SK-N-SH (cell line): Measurements from ENCODE around the gene MVB12A. TPM values are rescaled to one million over a fixed set of nuclear protein-coding genes. Genes with fewer than 3 reads are reported as not detected.
A peak's percentile ranks its signal among the peaks of the same experiment; 100 is the strongest.

ENCODE experiments used
- CTCF ChIA-PET: fragments of 300-600, 350-600 bp; formaldehyde crosslinking; extraction: SDS; loops from one replicate; lab custom pipeline; 2021; lab: Yijun Ruan, JAX
- POLR2A ChIA-PET: fragments of 350-600 bp; sonication (Branson Sonifier 250); formaldehyde crosslinking; extraction: SDS; loops from one replicate; lab custom pipeline; 2020; ENCODE audit warnings: antibody characterized with exemption, inconsistent platforms; lab: Yijun Ruan, JAX
- DNase-seq: peaks from one replicate; pipeline ENCODE4 v3.0.0; 2012
- H2AFZ ChIP-seq: fragments of 200-600 bp; sonication (generic); 2 replicates; pipeline ENCODE4 v1.8.1; 2016; ENCODE audit warnings: antibody characterized with exemption, mild to moderate bottlenecking, low read depth
- H3F3A ChIP-seq: fragments of 200-600 bp; sonication (generic); replicated peaks from 2 replicates; pipeline ENCODE3; 2016; ENCODE audit warnings: antibody characterized with exemption, mild to moderate bottlenecking; ENCODE audit not compliant: insufficient read depth
- H3K27ac ChIP-seq, 2 experiments: fragments of 200-500 bp in 1 of 2; fragments of 200-600 bp in 1 of 2; sonication (Bioruptor generic) in 1 of 2; sonication (generic), shearing (Covaris generic) in 1 of 2; 2 replicates each; pipeline versions ENCODE4 v1.5.1 to v1.6.1; 2014 to 2016; ENCODE audit warnings: low read depth in 2 of 2, inconsistent platforms in 1 of 2, low read length in 1 of 2, mild to moderate bottlenecking in 1 of 2, mixed read lengths in 1 of 2
- H3K27me3 ChIP-seq: fragments of 200-600 bp; sonication (generic), shearing (Covaris generic); 2 replicates; pipeline ENCODE4 v1.6.1; 2016; ENCODE audit warnings: mixed run types; ENCODE audit not compliant: insufficient read depth
- H3K36me3 ChIP-seq, 2 experiments: fragments of 200-500 bp in 1 of 2; fragments of 200-600 bp in 1 of 2; sonication (Bioruptor generic) in 1 of 2; sonication (generic) in 1 of 2; replicated peaks in 1 of 2; 2 replicates each; pipeline versions ENCODE3 to v1.5.1; 2014 to 2016; ENCODE audit warnings: low read length in 1 of 2, mild to moderate bottlenecking in 1 of 2; ENCODE audit not compliant: insufficient read depth in 2 of 2, control insufficient read depth in 1 of 2
- H3K4me1 ChIP-seq, 2 experiments: fragments of 200-500 bp in 1 of 2; fragments of 200-600 bp in 1 of 2; sonication (Bioruptor generic) in 1 of 2; sonication (generic), shearing (Covaris generic) in 1 of 2; 2 replicates each; pipeline versions ENCODE4 v1.5.1 to v1.6.1; 2014 to 2016; ENCODE audit warnings: low read depth in 1 of 2, low read length in 1 of 2, mixed run types in 1 of 2; ENCODE audit not compliant: insufficient read depth in 2 of 2, control insufficient read depth in 1 of 2
- H3K4me2 ChIP-seq: fragments of 200-600 bp; sonication (generic), shearing (Covaris generic); 2 replicates; pipeline ENCODE4 v1.6.1; 2017; ENCODE audit warnings: mixed run types
- H3K4me3 ChIP-seq, 2 experiments: fragments of 200-500 bp in 1 of 2; fragments of 200-600 bp in 1 of 2; sonication (Bioruptor generic) in 1 of 2; sonication (generic), shearing (Covaris generic) in 1 of 2; 2 replicates each; pipeline versions ENCODE4 v1.5.1 to v1.8.1; 2014 to 2016; ENCODE audit warnings: low read depth in 2 of 2, inconsistent platforms in 1 of 2, low read length in 1 of 2, mild to moderate bottlenecking in 1 of 2, mixed read lengths in 1 of 2, moderate library complexity in 1 of 2
- H3K79me2 ChIP-seq: fragments of 200-600 bp; sonication (generic); 2 replicates; pipeline ENCODE4 v1.8.1; 2017; ENCODE audit warnings: mild to moderate bottlenecking; ENCODE audit not compliant: insufficient read depth
- H3K9ac ChIP-seq: fragments of 200-600 bp; sonication (generic); 2 replicates; pipeline ENCODE4 v1.6.1; 2017; ENCODE audit warnings: mixed run types
- H3K9me2 ChIP-seq: fragments of 200-600 bp; sonication (generic); 2 replicates; pipeline ENCODE4 v1.6.1; 2017; ENCODE audit warnings: mixed run types
- H3K9me3 ChIP-seq: fragments of 200-600 bp; sonication (generic); 2 replicates; pipeline ENCODE4 v1.6.1; 2017; ENCODE audit warnings: mixed run types, mild to moderate bottlenecking, moderate library complexity
- H4K20me1 ChIP-seq: fragments of 200-600 bp; sonication (generic); 2 replicates; pipeline ENCODE4 v1.6.1; 2017; ENCODE audit warnings: mild to moderate bottlenecking, mixed run types; ENCODE audit not compliant: insufficient read depth
- CHD2 ChIP-seq: fragments of 150-350 bp; IDR thresholded peaks from 2 replicates; pipeline ENCODE4 v1.6.1; 2018; ENCODE audit warnings: low read length; ENCODE audit not compliant: partially characterized antibody
- ELF1 ChIP-seq: IDR thresholded peaks from 2 replicates; pipeline ENCODE4 v1.4.0; 2012
- EP300 ChIP-seq, 2 experiments: IDR thresholded peaks; 2 replicates each; pipeline versions ENCODE4 v1.4.0 to v1.6.1; 2012; ENCODE audit warnings: borderline replicate concordance in 1 of 2, low read depth in 1 of 2, low read length in 1 of 2
- FOXJ3 ChIP-seq: sonication (generic); formaldehyde crosslinking; IDR thresholded peaks from 2 replicates; pipeline ENCODE4 v1.5.1; 2020; ENCODE audit warnings: mild to moderate bottlenecking, missing genetic modification reagents
- GABPA ChIP-seq: IDR thresholded peaks from 2 replicates; pipeline ENCODE4 v1.4.0; 2012; ENCODE audit warnings: low read depth, mild to moderate bottlenecking
- GATA2 ChIP-seq: sonication (generic); formaldehyde crosslinking; IDR thresholded peaks from 2 replicates; pipeline ENCODE4 v1.5.0; 2020; ENCODE audit warnings: mild to moderate bottlenecking, missing genetic modification reagents
- JUND ChIP-seq: IDR thresholded peaks from 2 replicates; pipeline ENCODE4 v1.4.0; 2012
- MEF2A ChIP-seq: IDR thresholded peaks from 2 replicates; pipeline ENCODE4 v1.4.0; 2012; ENCODE audit warnings: low read depth, borderline replicate concordance
- MXI1 ChIP-seq: IDR thresholded peaks from 2 replicates; pipeline ENCODE4 v1.6.1; 2012; ENCODE audit warnings: mild to moderate bottlenecking, low read depth, low read length, improper control_type of control experiment
- NRF1 ChIP-seq: IDR thresholded peaks from 2 replicates; pipeline ENCODE4 v1.6.1; 2012; ENCODE audit warnings: low read depth, mild to moderate bottlenecking, low read length
- POLR2AphosphoS5 ChIP-seq: IDR thresholded peaks from 2 replicates; pipeline ENCODE4 v1.6.1; 2012; ENCODE audit warnings: low read depth, low read length
- RFX5 ChIP-seq: IDR thresholded peaks from 2 replicates; pipeline ENCODE4 v1.6.1; 2012; ENCODE audit warnings: mild to moderate bottlenecking, improper control_type of control experiment, low read length
- SMC3 ChIP-seq: IDR thresholded peaks from 2 replicates; pipeline ENCODE4 v1.6.1; 2012; ENCODE audit warnings: low read depth, low read length, improper control_type of control experiment
- TAF1 ChIP-seq: IDR thresholded peaks from 2 replicates; pipeline ENCODE4 v1.6.1; 2012; ENCODE audit warnings: low read depth, mild to moderate bottlenecking, low read length, moderate library complexity, borderline replicate concordance
- TCF12 ChIP-seq: IDR thresholded peaks from 2 replicates; pipeline ENCODE4 v1.4.0; 2012
- YY1 ChIP-seq: IDR thresholded peaks from 2 replicates; pipeline ENCODE4 v1.4.0; 2012; ENCODE audit warnings: low read depth, mild to moderate bottlenecking
- WGBS: methylation state at CpG from one replicate; pipeline ENCODE4 v1.1.6; 2017; ENCODE audit warnings: low lambda C conversion rate; 5-methylcytosine and 5-hydroxymethylcytosine counted together
- polyA plus RNA-seq, 3 experiments: library from polyadenylated mRNA; depleted of rRNA; stranded (reverse); fragments of >200 nt; gene quantifications; 2 replicates each; pipeline ENCODE4 v1.2.3, GENCODE V29; 2012
- TF ChIP-seq, protein P1 (sequence below): fragments of 200-600 bp; sonication (generic); IDR thresholded peaks from 2 replicates; pipeline ENCODE4 v1.6.1; 2017; ENCODE audit warnings: antibody characterized with exemption, mild to moderate bottlenecking, moderate library complexity
- TF ChIP-seq, protein P2 (sequence below): IDR thresholded peaks from 2 replicates; pipeline ENCODE4 v1.4.0; 2012; ENCODE audit warnings: low read depth, borderline replicate concordance
- TF ChIP-seq, protein P3 (sequence below): IDR thresholded peaks from 2 replicates; pipeline ENCODE4 v1.4.0; 2012; ENCODE audit warnings: low read depth
- TF ChIP-seq, protein P4 (sequence below): IDR thresholded peaks from 2 replicates; pipeline ENCODE4; 2012
- TF ChIP-seq, protein P5 (sequence below): fragments of 150-350 bp; IDR thresholded peaks from 2 replicates; pipeline ENCODE4 v1.6.1; 2017; ENCODE audit warnings: antibody characterized with exemption, low read length, low read depth, borderline replicate concordance

MVB12A gene
- polyA plus RNA-seq, 1 of the 3 experiments (the other 2 are of a cell fraction), result 63.9 TPM

DNA sequence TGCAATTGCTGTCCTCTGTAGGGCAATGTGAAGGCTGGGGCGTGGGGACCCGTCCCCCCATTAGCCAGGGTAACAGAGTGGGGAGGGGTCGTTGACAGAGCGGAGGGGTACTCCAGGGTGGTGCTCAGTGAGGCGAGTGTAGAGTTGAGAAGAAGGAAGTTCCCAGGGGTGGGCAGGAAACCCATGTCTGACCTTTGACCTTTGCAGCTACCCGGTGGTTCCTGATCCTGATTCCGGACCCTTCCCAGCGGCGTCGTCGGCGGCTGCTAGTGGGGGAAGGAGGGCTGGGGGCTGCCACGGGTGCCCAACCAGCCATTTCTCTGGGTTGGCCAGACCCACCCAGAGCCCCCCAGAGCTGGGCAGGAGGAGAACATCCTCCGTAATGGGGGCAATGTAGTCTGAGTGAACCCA, 40.6 kb upstream of the MVB12A start (continued):
- TF ChIP-seq POLR2AphosphoS5, result no peak

DNA sequence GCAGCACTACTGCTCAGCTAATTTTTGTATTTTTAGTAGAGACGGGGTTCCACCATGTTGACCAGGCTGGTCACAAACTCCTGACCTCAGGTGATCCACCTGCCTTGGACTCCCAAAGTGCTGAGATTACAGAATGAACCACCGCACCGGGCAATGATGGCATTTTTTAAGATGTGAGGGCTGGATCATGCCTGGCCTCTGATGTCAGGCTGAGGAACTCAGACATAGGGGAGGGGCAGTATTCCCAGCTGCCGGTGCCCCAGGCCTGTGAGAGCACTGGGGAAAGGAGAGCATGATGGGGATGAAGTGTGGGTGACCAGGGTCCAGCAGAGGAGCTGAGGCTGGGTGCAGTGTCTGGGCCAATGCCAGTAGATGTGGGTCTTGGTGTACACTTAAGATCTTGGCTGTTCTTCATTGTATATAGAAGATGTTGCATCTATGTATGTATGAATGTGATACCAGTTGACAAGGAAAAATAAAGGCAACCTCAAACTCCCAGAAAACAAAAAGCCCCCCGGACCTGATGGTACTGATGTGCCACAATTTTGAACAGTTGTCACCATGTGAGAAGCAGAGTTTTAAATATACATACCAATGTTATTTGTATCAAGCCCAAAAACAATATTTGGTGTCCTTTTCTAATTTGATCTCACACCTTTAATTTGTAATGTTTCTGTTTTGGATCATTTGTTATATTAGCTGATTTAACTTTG, 39.3 kb upstream of the MVB12A start:
- no peak overlapping the region for H3K9ac ChIP-seq
- DNase-seq, result no peak
- H3K4me3 ChIP-seq, result no peak overlapping the region
- H3K36me3 ChIP-seq, result no peaks in the 10 kb centered on the region
- H3K9me2 ChIP-seq, result no peaks in the 10 kb centered on the region
- no peaks in the 10 kb centered on the region for H3K4me1 ChIP-seq
- no peak for TF ChIP-seq POLR2AphosphoS5
- no peak for TF ChIP-seq MEF2A
- 75% methylated on average over 3 of the region's 5 CpGs for WGBS
- H2AFZ ChIP-seq, result no peak overlapping the region
- H4K20me1 ChIP-seq, result no peaks in the 10 kb centered on the region
- CTCF ChIA-PET, result interaction anchor here (0.6 to 1.6 kb wide), 4 partner anchors 11 to 72 kb away, joined by 3 read pairs; no protein-coding TSS in a partner anchor
- no peaks in the 10 kb centered on the region for H3K79me2 ChIP-seq
- H3K27ac ChIP-seq, result no peak overlapping the region
- no peaks in the 10 kb centered on the region for H3K9me3 ChIP-seq
- POLR2A ChIA-PET, result no interaction called here
- H3K4me2 ChIP-seq, result no peak overlapping the region
- H3F3A ChIP-seq, result no peaks in the 10 kb centered on the region
- no peaks in the 10 kb centered on the region for H3K27me3 ChIP-seq

DNA sequence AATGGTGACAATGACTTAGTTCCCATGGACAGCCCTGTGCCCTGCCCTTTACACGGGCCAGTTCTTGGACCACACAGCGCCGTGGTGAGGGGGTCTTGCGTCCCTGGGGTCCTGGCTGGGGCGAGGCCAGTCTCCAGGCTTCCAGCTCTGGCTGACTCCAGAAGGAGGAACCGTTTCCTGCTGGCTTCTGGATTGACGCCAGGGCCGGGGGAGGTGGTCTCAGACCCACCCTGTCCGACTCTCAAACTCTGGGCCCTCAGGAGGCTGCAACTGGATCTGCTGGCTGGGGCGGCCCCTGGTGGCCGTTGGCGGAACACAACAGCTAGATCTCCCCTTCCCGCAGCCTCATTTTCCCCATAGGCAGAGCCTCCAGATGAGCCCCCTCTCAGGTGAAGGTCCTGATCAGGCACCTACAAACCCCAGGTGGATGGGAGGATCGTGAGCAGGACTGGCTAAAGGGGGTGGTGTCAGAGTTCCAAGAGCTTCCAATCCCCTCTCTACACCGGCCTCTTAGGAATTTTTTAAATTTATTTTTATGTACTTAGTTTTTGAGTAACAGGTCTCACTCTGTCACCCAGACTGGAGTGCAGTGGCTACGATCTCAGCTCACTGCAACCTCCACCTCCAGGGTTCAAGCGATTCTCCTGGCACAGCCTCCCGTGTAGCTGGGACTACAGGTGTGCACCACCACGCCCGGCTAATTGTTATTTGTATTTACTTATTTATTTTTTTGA, 33.8 kb upstream of the MVB12A start:
- H3K4me1 ChIP-seq, result peaks cover 0 to 2% of the 10 kb centered on the region in 2 experiments; a peak in 1 of 4 replicates
- WGBS, result 42% methylated on average over 16 of the region's 20 CpGs
- ChIA-PET POLR2A (interaction anchor here (1.0 kb wide), 1 partner anchor 126 kb away, joined by 3 read pairs; the partner anchor contains the start of gene PGLS), CTCF (interaction anchor here (0.6 to 3.8 kb wide), 39 partner anchors 8 to 578 kb away, joined by 3 to 80 read pairs (median 4); partner anchors contain the start of genes ANO8, BST2, CCDC194 and GTPBP3)
- peak overlapping the region in 1 of 2 experiments; percentile 47; a peak in 1 of 4 replicates for H3K4me3 ChIP-seq
- DNase-seq, result peak; percentile 88
- H3K9me2 ChIP-seq, result no peaks in the 10 kb centered on the region
- no peaks in the 10 kb centered on the region for H4K20me1 ChIP-seq
- no peak overlapping the region for H3K27ac ChIP-seq
- no peak overlapping the region for H3K4me2 ChIP-seq
- no peak overlapping the region for H2AFZ ChIP-seq
- no peaks in the 10 kb centered on the region for H3K79me2 ChIP-seq
- no peak overlapping the region for H3K9ac ChIP-seq
- no peaks in the 10 kb centered on the region for H3K9me3 ChIP-seq
- peaks cover 3% of the 10 kb centered on the region for H3F3A ChIP-seq
- no peaks in the 10 kb centered on the region for H3K36me3 ChIP-seq
- H3K27me3 ChIP-seq, result no peaks in the 10 kb centered on the region
- TF ChIP-seq YY1 (no peak), FOXJ3 (CRISPR knock-in tag) (no peak), ELF1 (no peak), EP300 (IDR thresholded peaks at IDR 0.05; ENCODE audit: borderline replicate concordance in 1 of 2, low read depth in 1 of 2, low read length in 1 of 2) (no peak), GABPA (no peak), RFX5 (no peak), TCF12 (no peak), GATA2 (no peak), TAF1 (no peak), NRF1 (no peak), POLR2AphosphoS5 (no peak), JUND (no peak), MXI1 (no peak), CHD2 (no peak), SMC3 (peak; percentile 73)
- TF ChIP-seq, protein P1, sequence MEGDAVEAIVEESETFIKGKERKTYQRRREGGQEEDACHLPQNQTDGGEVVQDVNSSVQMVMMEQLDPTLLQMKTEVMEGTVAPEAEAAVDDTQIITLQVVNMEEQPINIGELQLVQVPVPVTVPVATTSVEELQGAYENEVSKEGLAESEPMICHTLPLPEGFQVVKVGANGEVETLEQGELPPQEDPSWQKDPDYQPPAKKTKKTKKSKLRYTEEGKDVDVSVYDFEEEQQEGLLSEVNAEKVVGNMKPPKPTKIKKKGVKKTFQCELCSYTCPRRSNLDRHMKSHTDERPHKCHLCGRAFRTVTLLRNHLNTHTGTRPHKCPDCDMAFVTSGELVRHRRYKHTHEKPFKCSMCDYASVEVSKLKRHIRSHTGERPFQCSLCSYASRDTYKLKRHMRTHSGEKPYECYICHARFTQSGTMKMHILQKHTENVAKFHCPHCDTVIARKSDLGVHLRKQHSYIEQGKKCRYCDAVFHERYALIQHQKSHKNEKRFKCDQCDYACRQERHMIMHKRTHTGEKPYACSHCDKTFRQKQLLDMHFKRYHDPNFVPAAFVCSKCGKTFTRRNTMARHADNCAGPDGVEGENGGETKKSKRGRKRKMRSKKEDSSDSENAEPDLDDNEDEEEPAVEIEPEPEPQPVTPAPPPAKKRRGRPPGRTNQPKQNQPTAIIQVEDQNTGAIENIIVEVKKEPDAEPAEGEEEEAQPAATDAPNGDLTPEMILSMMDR, result peak; percentile 88
- TF ChIP-seq, protein P2, sequence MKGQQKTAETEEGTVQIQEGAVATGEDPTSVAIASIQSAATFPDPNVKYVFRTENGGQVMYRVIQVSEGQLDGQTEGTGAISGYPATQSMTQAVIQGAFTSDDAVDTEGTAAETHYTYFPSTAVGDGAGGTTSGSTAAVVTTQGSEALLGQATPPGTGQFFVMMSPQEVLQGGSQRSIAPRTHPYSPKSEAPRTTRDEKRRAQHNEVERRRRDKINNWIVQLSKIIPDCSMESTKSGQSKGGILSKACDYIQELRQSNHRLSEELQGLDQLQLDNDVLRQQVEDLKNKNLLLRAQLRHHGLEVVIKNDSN, result no peak
- TF ChIP-seq, protein P3, sequence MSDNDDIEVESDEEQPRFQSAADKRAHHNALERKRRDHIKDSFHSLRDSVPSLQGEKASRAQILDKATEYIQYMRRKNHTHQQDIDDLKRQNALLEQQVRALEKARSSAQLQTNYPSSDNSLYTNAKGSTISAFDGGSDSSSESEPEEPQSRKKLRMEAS, result no peak
- TF ChIP-seq, protein P4, sequence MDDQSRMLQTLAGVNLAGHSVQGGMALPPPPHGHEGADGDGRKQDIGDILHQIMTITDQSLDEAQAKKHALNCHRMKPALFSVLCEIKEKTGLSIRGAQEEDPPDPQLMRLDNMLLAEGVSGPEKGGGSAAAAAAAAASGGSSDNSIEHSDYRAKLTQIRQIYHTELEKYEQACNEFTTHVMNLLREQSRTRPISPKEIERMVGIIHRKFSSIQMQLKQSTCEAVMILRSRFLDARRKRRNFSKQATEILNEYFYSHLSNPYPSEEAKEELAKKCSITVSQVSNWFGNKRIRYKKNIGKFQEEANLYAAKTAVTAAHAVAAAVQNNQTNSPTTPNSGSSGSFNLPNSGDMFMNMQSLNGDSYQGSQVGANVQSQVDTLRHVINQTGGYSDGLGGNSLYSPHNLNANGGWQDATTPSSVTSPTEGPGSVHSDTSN, result no peak
- TF ChIP-seq, protein P5, sequence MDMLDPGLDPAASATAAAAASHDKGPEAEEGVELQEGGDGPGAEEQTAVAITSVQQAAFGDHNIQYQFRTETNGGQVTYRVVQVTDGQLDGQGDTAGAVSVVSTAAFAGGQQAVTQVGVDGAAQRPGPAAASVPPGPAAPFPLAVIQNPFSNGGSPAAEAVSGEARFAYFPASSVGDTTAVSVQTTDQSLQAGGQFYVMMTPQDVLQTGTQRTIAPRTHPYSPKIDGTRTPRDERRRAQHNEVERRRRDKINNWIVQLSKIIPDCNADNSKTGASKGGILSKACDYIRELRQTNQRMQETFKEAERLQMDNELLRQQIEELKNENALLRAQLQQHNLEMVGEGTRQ, result no peak
